Measurements from ENCODE around the gene POLR3F. TPM values are rescaled to one million over a fixed set of nuclear protein-coding genes. Genes with fewer than 3 reads are reported as not detected.

The POLR3F gene
- total and polyA plus RNA-seq, 2 donors from 2014 or later, result 8.9 to 10.6 TPM

DNA sequence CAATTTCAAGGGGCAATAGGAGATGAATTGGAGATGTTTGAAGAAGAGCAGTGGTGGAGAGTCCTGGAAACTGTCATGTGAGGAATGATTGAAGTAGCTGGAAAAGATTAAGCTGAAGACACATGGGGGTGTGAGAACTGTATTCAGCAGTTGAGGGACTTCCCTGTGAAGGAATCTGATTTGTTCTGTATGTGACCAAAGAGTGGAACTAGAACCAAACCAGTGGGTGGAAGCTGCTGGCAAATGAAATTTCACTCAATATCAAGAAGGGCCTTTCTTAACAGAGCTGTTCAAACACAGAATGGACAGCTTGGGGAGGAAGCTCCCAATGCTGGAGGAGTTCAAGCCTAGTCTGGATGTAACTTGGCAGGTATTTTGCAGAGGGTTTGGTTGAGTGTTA lies 61.9 kb downstream of the POLR3F start:
- FAIRE-seq (no peak), DNase-seq (no peak)
- Histone ChIP-seq H3K9me3 (ENCODE audit: control insufficient read depth in 2 of 3, insufficient read depth in 1 of 3, low read length in 3 of 3) (no peaks in the 10 kb centered on the region), H3K4me3 (ENCODE audit: low read length in 3 of 3) (no peak overlapping the region), H3K9ac (ENCODE audit: low read length in 3 of 3) (no peak overlapping the region), H3K4me1 (ENCODE audit: control insufficient read depth in 2 of 3, insufficient read depth in 2 of 3, low read depth in 1 of 3, low read length in 3 of 3) (no peaks in the 10 kb centered on the region), H3K27me3 (ENCODE audit: control insufficient read depth, insufficient read depth, low read length) (no peaks in the 10 kb centered on the region), H3K36me3 (ENCODE audit: control insufficient read depth in 2 of 3, insufficient read depth in 3 of 3, low read length in 3 of 3) (peaks cover 19 to 70% (median 57%) of the 10 kb centered on the region in 3 donors), H3K27ac (ENCODE audit: low read depth in 2 of 2, low read length in 2 of 2) (no peak overlapping the region)
- TF ChIP-seq, protein P1, sequence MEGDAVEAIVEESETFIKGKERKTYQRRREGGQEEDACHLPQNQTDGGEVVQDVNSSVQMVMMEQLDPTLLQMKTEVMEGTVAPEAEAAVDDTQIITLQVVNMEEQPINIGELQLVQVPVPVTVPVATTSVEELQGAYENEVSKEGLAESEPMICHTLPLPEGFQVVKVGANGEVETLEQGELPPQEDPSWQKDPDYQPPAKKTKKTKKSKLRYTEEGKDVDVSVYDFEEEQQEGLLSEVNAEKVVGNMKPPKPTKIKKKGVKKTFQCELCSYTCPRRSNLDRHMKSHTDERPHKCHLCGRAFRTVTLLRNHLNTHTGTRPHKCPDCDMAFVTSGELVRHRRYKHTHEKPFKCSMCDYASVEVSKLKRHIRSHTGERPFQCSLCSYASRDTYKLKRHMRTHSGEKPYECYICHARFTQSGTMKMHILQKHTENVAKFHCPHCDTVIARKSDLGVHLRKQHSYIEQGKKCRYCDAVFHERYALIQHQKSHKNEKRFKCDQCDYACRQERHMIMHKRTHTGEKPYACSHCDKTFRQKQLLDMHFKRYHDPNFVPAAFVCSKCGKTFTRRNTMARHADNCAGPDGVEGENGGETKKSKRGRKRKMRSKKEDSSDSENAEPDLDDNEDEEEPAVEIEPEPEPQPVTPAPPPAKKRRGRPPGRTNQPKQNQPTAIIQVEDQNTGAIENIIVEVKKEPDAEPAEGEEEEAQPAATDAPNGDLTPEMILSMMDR (IDR thresholded peaks at IDR 0.05; ENCODE audit: borderline replicate concordance, extremely low read depth, insufficient read depth), result no peak
- intact Hi-C loops (cut with DNase I), result no loop called here

DNA sequence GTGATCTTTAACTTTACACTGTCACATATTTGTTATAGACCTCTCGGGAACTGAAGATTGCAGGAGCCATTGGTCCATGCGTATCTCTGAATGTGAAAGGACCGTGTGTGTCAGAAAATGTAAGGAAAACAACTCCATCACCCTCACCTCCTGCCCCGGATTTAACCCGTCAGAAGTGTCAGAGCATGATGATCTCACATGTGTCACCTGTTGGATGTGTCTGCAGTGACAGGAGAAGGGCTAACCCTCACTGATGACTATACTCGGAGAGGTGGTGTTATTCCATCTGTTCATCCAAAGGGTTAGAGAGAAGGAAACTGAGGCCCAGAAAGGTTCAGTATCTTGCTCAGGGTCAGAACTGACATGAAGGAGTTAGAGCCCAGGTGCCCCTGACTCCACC lies 65.4 kb downstream of the POLR3F start:
- Histone ChIP-seq H3K9ac (ENCODE audit: low read length in 3 of 3) (no peak overlapping the region), H3K36me3 (ENCODE audit: control insufficient read depth in 2 of 3, insufficient read depth in 3 of 3, low read length in 3 of 3) (peaks cover 14 to 52% (median 43%) of the 10 kb centered on the region in 3 donors), H3K4me1 (ENCODE audit: control insufficient read depth in 2 of 3, insufficient read depth in 2 of 3, low read depth in 1 of 3, low read length in 3 of 3) (no peaks in the 10 kb centered on the region), H3K4me3 (ENCODE audit: low read length in 3 of 3) (no peak overlapping the region), H3K27me3 (ENCODE audit: control insufficient read depth, insufficient read depth, low read length) (no peaks in the 10 kb centered on the region), H3K27ac (ENCODE audit: low read depth in 2 of 2, low read length in 2 of 2) (no peak overlapping the region), H3K9me3 (ENCODE audit: control insufficient read depth in 2 of 3, insufficient read depth in 1 of 3, low read length in 3 of 3) (no peaks in the 10 kb centered on the region)
- no peak for FAIRE-seq
- TF ChIP-seq, protein P1 (IDR thresholded peaks at IDR 0.05; ENCODE audit: borderline replicate concordance, extremely low read depth, insufficient read depth), result no peak
- DNase-seq, result no peak
- intact Hi-C loops (cut with DNase I), result no loop called here

DNA sequence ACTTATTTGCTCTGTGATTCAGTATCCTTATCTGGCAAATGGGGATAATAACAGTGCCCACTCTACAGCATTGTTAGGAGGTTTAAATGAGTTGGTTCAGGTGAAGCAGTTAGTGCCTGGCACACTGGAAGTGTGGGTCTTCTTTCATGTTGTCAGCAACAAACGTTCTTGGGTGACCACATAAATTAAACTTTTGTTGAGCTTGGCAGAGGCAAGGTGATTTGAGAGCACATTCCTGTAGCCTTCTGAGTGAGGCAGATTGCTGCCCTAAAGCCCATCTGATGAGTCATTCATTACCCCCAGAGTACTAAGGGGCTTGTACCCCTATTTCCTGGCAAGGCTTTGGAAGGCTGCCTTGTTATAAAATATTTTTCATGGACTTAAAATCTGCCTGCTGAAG lies 66.3 kb downstream of the POLR3F start:
- no peak overlapping the region for H3K27ac ChIP-seq (ENCODE audit: low read depth in 2 of 2, low read length in 2 of 2)
- no peak overlapping the region for H3K4me3 ChIP-seq (ENCODE audit: low read length in 3 of 3)
- DNase-seq (no peak), FAIRE-seq (no peak)
- H3K4me1 ChIP-seq (ENCODE audit: control insufficient read depth in 2 of 3, insufficient read depth in 2 of 3, low read depth in 1 of 3, low read length in 3 of 3), result no peaks in the 10 kb centered on the region
- H3K9ac ChIP-seq (ENCODE audit: low read length in 3 of 3), result no peak overlapping the region
- H3K9me3 ChIP-seq (ENCODE audit: control insufficient read depth in 2 of 3, insufficient read depth in 1 of 3, low read length in 3 of 3), result no peaks in the 10 kb centered on the region
- peaks cover 14 to 45% (median 35%) of the 10 kb centered on the region in 3 donors for H3K36me3 ChIP-seq (ENCODE audit: control insufficient read depth in 2 of 3, insufficient read depth in 3 of 3, low read length in 3 of 3)
- TF ChIP-seq, protein P1 (IDR thresholded peaks at IDR 0.05; ENCODE audit: borderline replicate concordance, extremely low read depth, insufficient read depth), result no peak
- intact Hi-C loops (cut with DNase I), result no loop called here
- H3K27me3 ChIP-seq (ENCODE audit: control insufficient read depth, insufficient read depth, low read length), result no peaks in the 10 kb centered on the region
